ENCODE data around the gene ISCA2. TPM values are rescaled to one million over a fixed set of nuclear protein-coding genes. Genes with fewer than 3 reads are reported as not detected.
A peak's percentile ranks its signal among the peaks of the same experiment; 100 is the strongest.

Gene ISCA2
- total RNA-seq, 1 donor from 2014 or later, result 31.4 TPM

DNA sequence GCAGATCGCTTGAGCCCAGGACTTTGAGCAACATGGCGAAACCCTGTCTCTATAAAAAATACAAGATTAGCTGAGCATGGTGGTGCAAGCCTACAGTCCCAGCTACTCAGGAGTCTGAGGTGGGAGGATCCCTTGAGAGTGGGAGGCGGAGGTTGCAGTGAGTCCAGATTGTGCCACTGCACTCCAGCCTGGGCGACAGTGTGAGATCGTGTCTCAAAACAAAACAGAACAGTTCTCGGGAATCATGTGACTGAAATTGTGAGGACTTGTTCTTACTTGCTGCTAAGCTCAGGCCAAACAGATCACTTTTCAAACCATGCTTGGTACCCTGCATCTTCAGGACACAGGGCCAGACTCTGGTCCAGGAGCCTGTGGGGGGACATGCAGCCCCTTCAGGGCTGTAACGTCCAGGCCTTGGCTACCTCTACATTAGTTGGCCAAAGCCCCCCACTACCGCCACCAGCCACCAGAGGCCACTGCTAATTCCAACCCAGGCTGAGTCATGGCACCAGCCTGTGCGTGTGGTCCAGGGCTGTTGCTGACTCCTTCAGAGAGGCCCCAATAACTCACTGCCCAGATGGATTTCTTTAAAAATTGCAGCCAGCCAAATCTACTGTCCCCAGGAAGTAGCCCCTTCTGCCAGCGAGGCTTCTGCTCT is 34.1 kb upstream of the ISCA2 start:
- Mint-ChIP-seq H3K27ac (ENCODE audit: unreplicated experiment) (peak overlapping the region; percentile 88), H3K27me3 (ENCODE audit: unreplicated experiment) (peaks cover 4% of the 10 kb centered on the region)

GRCh38 chr14:74459976-74460375 is 33.6 kb upstream of the ISCA2 start:
- peaks cover 6% of the 10 kb centered on the region for H3K36me3 Mint-ChIP-seq (ENCODE audit: low read depth, unreplicated experiment)
- peaks cover 30% of the 10 kb centered on the region for H3K4me1 Mint-ChIP-seq (ENCODE audit: unreplicated experiment)
- H3K4me3 Mint-ChIP-seq (ENCODE audit: unreplicated experiment), result peak overlapping the region; percentile 37
- TF ChIP-seq, protein P1, sequence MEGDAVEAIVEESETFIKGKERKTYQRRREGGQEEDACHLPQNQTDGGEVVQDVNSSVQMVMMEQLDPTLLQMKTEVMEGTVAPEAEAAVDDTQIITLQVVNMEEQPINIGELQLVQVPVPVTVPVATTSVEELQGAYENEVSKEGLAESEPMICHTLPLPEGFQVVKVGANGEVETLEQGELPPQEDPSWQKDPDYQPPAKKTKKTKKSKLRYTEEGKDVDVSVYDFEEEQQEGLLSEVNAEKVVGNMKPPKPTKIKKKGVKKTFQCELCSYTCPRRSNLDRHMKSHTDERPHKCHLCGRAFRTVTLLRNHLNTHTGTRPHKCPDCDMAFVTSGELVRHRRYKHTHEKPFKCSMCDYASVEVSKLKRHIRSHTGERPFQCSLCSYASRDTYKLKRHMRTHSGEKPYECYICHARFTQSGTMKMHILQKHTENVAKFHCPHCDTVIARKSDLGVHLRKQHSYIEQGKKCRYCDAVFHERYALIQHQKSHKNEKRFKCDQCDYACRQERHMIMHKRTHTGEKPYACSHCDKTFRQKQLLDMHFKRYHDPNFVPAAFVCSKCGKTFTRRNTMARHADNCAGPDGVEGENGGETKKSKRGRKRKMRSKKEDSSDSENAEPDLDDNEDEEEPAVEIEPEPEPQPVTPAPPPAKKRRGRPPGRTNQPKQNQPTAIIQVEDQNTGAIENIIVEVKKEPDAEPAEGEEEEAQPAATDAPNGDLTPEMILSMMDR (IDR thresholded peaks at IDR 0.05; ENCODE audit: unreplicated experiment), result no peak
- peaks cover 4% of the 10 kb centered on the region for H3K27me3 Mint-ChIP-seq (ENCODE audit: unreplicated experiment)
- peak overlapping the region; percentile 88 for H3K27ac Mint-ChIP-seq (ENCODE audit: unreplicated experiment)
- no peak for DNase-seq (ENCODE audit: low spot score)
- H3K9me3 Mint-ChIP-seq (ENCODE audit: unreplicated experiment), result no peaks in the 10 kb centered on the region

More for the DNA sequence above, 34.1 kb upstream of the ISCA2 start:
- H3K4me3 Mint-ChIP-seq (ENCODE audit: unreplicated experiment), result no peak overlapping the region
- peaks cover 4% of the 10 kb centered on the region for H3K9me3 Mint-ChIP-seq (ENCODE audit: unreplicated experiment)
- peaks cover 6% of the 10 kb centered on the region for H3K36me3 Mint-ChIP-seq (ENCODE audit: low read depth, unreplicated experiment)
- TF ChIP-seq, protein P1 (IDR thresholded peaks at IDR 0.05; ENCODE audit: unreplicated experiment), result peak; percentile 62
- peaks cover 30% of the 10 kb centered on the region for H3K4me1 Mint-ChIP-seq (ENCODE audit: unreplicated experiment)
- peak; percentile 60 for DNase-seq (ENCODE audit: low spot score)

- H3K9me3 Mint-ChIP-seq (ENCODE audit: unreplicated experiment), result no peaks in the 10 kb centered on the region
- no peak overlapping the region for H3K4me3 Mint-ChIP-seq (ENCODE audit: unreplicated experiment)
- no peak overlapping the region for H3K27ac Mint-ChIP-seq (ENCODE audit: unreplicated experiment)
- no peaks in the 10 kb centered on the region for H3K27me3 Mint-ChIP-seq (ENCODE audit: unreplicated experiment)
- DNase-seq (ENCODE audit: low spot score), result no peak
- H3K36me3 Mint-ChIP-seq (ENCODE audit: low read depth, unreplicated experiment), result peaks cover 3% of the 10 kb centered on the region
- TF ChIP-seq, protein P1 (IDR thresholded peaks at IDR 0.05; ENCODE audit: unreplicated experiment), result no peak
- peaks cover 27% of the 10 kb centered on the region for H3K4me1 Mint-ChIP-seq (ENCODE audit: unreplicated experiment)
These were observed 30.6 kb upstream of the ISCA2 start for GRCh38 chr14:74462993-74463392.

DNA sequence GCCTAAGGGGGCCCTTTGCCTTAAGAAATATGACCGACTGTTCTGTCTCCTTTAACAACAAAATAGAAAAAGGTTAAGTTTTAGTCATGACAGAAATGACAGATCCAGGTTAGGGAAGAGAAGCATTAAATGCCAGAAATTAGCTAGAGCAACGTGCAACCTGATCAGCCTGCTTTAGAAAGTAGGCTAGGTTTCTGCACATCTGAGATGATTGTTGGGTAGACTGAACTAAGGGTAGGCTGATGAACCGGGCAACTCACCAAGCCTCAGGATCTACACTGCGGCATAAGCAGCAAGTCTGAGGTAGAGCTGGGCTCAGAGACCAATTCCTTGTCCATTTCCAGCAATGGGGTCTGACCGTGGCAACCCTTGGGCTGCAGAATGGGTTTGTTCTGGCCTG is 29.9 kb upstream of the ISCA2 start:
- Mint-ChIP-seq H3K27ac (ENCODE audit: unreplicated experiment) (no peak overlapping the region), H3K4me1 (ENCODE audit: unreplicated experiment) (peaks cover 25% of the 10 kb centered on the region), H3K27me3 (ENCODE audit: unreplicated experiment) (peaks cover 2% of the 10 kb centered on the region), H3K4me3 (ENCODE audit: unreplicated experiment) (no peak overlapping the region), H3K9me3 (ENCODE audit: unreplicated experiment) (no peaks in the 10 kb centered on the region), H3K36me3 (ENCODE audit: low read depth, unreplicated experiment) (peaks cover 8% of the 10 kb centered on the region)
- no peak for DNase-seq (ENCODE audit: low spot score)
- TF ChIP-seq, protein P1 (IDR thresholded peaks at IDR 0.05; ENCODE audit: unreplicated experiment), result no peak

DNA sequence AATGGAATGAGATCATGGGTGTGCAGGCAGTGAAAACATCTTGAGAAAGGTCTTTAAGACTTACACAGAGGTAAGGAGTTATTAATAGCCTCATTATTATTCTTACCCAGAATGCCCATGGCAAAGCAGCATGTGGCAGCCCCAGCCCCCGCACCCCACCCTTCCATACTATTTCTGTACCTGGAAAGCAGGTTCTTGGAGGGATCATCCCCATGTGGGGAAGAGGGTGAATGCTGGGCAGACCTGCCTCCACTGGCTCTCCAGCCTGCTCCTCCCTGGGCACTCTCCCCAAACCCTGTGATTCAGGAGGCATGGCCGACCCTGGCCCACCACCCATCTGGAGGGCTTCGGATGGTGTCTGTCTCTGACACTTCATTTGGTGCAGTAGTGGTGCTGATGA is 28.8 kb upstream of the ISCA2 start:
- H3K4me3 Mint-ChIP-seq (ENCODE audit: unreplicated experiment), result no peak overlapping the region
- no peak overlapping the region for H3K27ac Mint-ChIP-seq (ENCODE audit: unreplicated experiment)
- no peaks in the 10 kb centered on the region for H3K9me3 Mint-ChIP-seq (ENCODE audit: unreplicated experiment)
- H3K36me3 Mint-ChIP-seq (ENCODE audit: low read depth, unreplicated experiment), result peaks cover 8% of the 10 kb centered on the region
- no peak for DNase-seq (ENCODE audit: low spot score)
- H3K27me3 Mint-ChIP-seq (ENCODE audit: unreplicated experiment), result peaks cover 3% of the 10 kb centered on the region
- H3K4me1 Mint-ChIP-seq (ENCODE audit: unreplicated experiment), result peaks cover 18% of the 10 kb centered on the region
- TF ChIP-seq, protein P1 (IDR thresholded peaks at IDR 0.05; ENCODE audit: unreplicated experiment), result no peak

Data from endothelial cell (in vitro differentiated cells).